ENCODE results near the gene CDH20.
A peak's percentile ranks its signal among the peaks of the same experiment; 100 is the strongest.
"Not testable (repeated sequence)": the region's sequence is repeated elsewhere in the genome, so short reads cannot be mapped to it uniquely, and the experiment has no call there.

Gene CDH20

GRCh38 chr18:61364953-61365352 is 31.7 kb downstream of the CDH20 start:
- Mint-ChIP-seq H3K4me1 (peaks cover 0 to 13% of the 10 kb centered on the region in 2 donors), H3K4me3 (no peak overlapping the region), H3K27me3 (peaks cover 8 to 34% of the 10 kb centered on the region in 2 donors), H3K27ac (no peak overlapping the region), H3K36me3 (no peaks in the 10 kb centered on the region), H3K9me3 (peaks cover 0 to 2% of the 10 kb centered on the region in 2 donors)
- ATAC-seq (replicated peaks) (no peak), DNase-seq (no peak)

- H3K27me3 Mint-ChIP-seq = peaks cover 8 to 34% of the 10 kb centered on the region in 2 donors
- no peak overlapping the region for H3K27ac Mint-ChIP-seq
- no peaks in the 10 kb centered on the region for H3K36me3 Mint-ChIP-seq
- ATAC-seq (replicated peaks) (no peak), DNase-seq (no peak)
- peaks cover 0 to 2% of the 10 kb centered on the region in 2 donors for H3K9me3 Mint-ChIP-seq
- no peaks in the 10 kb centered on the region for H3K4me1 Mint-ChIP-seq
- H3K4me3 Mint-ChIP-seq = no peak overlapping the region
These were observed 34.8 kb downstream of the CDH20 start for GRCh38 chr18:61368001-61368400.

GRCh38 chr18:61369671-61370070 is 36.4 kb downstream of the CDH20 start:
- not testable (repeated sequence) for H3K27ac Mint-ChIP-seq, H3K4me3 Mint-ChIP-seq, H3K4me1 Mint-ChIP-seq

DNA sequence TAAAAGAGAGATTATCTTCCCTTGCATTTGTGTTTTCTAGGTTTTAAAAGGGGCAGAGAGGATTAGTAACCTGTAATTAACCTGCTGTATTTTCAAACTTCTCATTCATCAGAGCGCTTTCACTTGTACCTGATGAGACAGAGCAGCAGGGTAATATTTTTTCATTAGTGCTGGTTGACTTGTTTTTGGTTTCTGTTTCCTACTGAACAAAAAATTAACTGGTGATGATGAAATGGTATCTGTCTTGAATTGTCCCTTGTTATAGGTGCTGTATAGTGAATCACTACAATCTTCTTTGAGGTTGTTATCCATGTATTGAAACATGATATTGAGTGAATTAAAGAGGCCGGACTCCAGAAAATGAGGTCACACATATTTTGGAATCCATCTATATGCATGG is 37.9 kb downstream of the CDH20 start:
- DNase-seq = no peak
- H3K27ac Mint-ChIP-seq = no peak overlapping the region

More at GRCh38 chr18:61369671-61370070, 36.4 kb downstream of the CDH20 start:
- H3K36me3 Mint-ChIP-seq; H3K9me3 Mint-ChIP-seq; ATAC-seq (replicated peaks); DNase-seq: not testable (repeated sequence)
- peaks cover 9 to 32% of the 10 kb centered on the region in 2 donors for H3K27me3 Mint-ChIP-seq

GRCh38 chr18:61379827-61380226 is 46.6 kb downstream of the CDH20 start:
- ATAC-seq (replicated peaks) (no peak), DNase-seq (no peak)
- H3K27me3 Mint-ChIP-seq = peaks cover 6 to 9% of the 10 kb centered on the region in 2 donors
- H3K9me3 Mint-ChIP-seq = peaks cover 4% of the 10 kb centered on the region in 2 donors
- no peak overlapping the region for H3K27ac Mint-ChIP-seq
- H3K36me3 Mint-ChIP-seq = no peaks in the 10 kb centered on the region
- H3K4me1 Mint-ChIP-seq = no peaks in the 10 kb centered on the region
- no peak overlapping the region for H3K4me3 Mint-ChIP-seq

More for the DNA sequence above, 37.9 kb downstream of the CDH20 start:
- Mint-ChIP-seq H3K36me3 (no peaks in the 10 kb centered on the region), H3K4me3 (no peak overlapping the region), H3K27me3 (peaks cover 13 to 33% of the 10 kb centered on the region in 2 donors), H3K4me1 (no peaks in the 10 kb centered on the region), H3K9me3 (peaks cover 4 to 6% of the 10 kb centered on the region in 2 donors)
- no peak for ATAC-seq (replicated peaks)

DNA sequence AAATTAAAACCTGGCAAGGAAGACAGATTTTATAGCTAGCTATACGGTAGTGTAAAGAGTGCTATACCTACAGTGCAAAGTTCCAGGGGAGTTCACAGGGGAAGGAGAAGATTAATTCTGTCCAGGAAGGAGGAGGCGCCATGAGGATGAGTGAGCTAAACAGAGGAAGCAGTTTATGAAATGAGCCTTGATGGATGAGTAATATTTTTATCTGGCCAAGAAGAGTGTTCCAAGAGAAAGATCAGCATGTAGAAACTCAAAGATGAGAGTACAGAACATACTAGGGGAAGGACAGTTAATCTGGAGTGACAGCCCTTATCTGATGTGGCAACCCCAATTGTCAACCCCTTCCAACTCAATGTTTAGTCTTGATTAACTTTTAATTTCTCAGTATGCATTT is 54.8 kb downstream of the CDH20 start:
- Mint-ChIP-seq H3K9me3 (no peaks in the 10 kb centered on the region), H3K4me3 (no peak overlapping the region), H3K36me3 (no peaks in the 10 kb centered on the region), H3K27ac (no peak overlapping the region), H3K27me3 (peaks cover 0 to 8% of the 10 kb centered on the region in 2 donors), H3K4me1 (no peaks in the 10 kb centered on the region)
- ATAC-seq (replicated peaks) (no peak), DNase-seq (no peak)

DNA sequence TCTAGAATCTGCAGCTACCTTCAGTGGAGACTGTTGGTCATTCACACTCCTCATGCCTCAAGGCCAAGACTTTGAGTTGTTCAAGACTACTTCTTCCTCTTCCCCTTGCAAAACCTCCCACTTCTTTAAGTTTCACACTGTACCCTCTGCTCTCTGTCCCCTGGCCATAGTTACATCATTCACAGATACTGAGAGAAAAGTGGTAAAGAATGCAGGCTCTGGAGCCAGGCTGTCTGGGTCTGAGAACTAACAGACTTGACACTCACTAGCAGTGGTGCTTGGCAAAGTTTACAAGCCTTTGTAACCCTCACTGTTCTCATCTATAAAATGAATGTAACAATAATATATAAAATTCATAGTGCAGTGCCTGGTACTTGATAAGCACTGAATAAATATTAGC is 61.8 kb downstream of the CDH20 start:
- H3K27me3 Mint-ChIP-seq = peaks cover 11 to 19% of the 10 kb centered on the region in 2 donors
- DNase-seq = no peak
- no peak overlapping the region for H3K27ac Mint-ChIP-seq
- peak in 1 of 2 donors; percentile 21 for ATAC-seq (replicated peaks)
- H3K4me3 Mint-ChIP-seq = no peak overlapping the region
- peaks cover 0 to 3% of the 10 kb centered on the region in 2 donors for H3K9me3 Mint-ChIP-seq
- H3K4me1 Mint-ChIP-seq = no peaks in the 10 kb centered on the region
- H3K36me3 Mint-ChIP-seq = no peaks in the 10 kb centered on the region

- Mint-ChIP-seq H3K27me3 (peaks cover 10 to 26% of the 10 kb centered on the region in 2 donors), H3K4me3 (no peak overlapping the region), H3K9me3 (peaks cover 0 to 4% of the 10 kb centered on the region in 2 donors), H3K4me1 (peaks cover 0 to 5% of the 10 kb centered on the region in 2 donors), H3K27ac (no peak overlapping the region), H3K36me3 (no peaks in the 10 kb centered on the region)
- DNase-seq = no peak
- ATAC-seq (replicated peaks) = no peak
These were observed 64.0 kb downstream of the CDH20 start for GRCh38 chr18:61397222-61397621.

DNA sequence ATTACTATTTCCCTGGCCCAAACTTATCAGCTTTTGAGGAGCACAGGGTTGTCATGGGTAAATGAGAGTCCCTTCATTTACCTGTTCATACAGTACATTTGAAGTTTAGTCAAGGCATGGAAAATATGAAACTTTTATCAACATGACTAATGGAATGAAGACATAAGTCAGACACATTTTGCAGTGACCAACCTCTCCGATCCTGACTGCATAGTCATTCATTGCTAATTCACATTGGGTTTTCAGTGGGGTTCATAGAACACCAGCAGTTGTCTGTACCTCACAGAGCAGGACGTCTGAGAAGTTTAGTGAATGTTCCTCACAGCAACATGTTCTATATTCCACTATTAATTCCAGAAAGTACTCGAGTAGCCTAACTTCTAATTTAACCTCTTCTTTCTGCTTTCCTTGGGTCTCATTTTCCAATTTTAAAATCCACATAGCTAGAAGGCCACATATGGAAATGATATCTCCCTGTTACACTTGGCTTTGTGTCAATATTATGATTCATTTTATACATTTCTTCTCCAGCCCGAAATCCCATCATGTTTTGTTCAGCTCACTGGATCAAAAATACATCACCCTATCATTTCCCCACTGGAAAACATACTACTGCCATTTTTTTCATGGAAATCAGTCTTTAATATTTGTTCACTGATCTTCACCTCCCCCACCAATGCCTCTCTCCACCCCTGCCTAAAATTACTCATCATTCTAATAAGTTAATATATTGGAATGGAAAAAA is 65.9 kb downstream of the CDH20 start:
- H3K27me3 Mint-ChIP-seq = peaks cover 10 to 26% of the 10 kb centered on the region in 2 donors
- ATAC-seq (replicated peaks) (no peak), DNase-seq (no peak)
- H3K27ac Mint-ChIP-seq = no peak overlapping the region
- peaks cover 0 to 7% of the 10 kb centered on the region in 2 donors for H3K9me3 Mint-ChIP-seq
- H3K4me3 Mint-ChIP-seq = no peak overlapping the region
- H3K4me1 Mint-ChIP-seq = peaks cover 0 to 5% of the 10 kb centered on the region in 2 donors
- H3K36me3 Mint-ChIP-seq = no peaks in the 10 kb centered on the region

GRCh38 chr18:61400016-61400635 is 66.9 kb downstream of the CDH20 start:
- H3K9me3 Mint-ChIP-seq = peaks cover 0 to 4% of the 10 kb centered on the region in 2 donors
- no peak for DNase-seq
- no peak overlapping the region for H3K4me3 Mint-ChIP-seq
- no peak for ATAC-seq (replicated peaks)
- H3K27me3 Mint-ChIP-seq = peaks cover 10 to 26% of the 10 kb centered on the region in 2 donors
- H3K36me3 Mint-ChIP-seq = no peaks in the 10 kb centered on the region
- H3K4me1 Mint-ChIP-seq = peaks cover 0 to 5% of the 10 kb centered on the region in 2 donors
- H3K27ac Mint-ChIP-seq = no peak overlapping the region

DNA sequence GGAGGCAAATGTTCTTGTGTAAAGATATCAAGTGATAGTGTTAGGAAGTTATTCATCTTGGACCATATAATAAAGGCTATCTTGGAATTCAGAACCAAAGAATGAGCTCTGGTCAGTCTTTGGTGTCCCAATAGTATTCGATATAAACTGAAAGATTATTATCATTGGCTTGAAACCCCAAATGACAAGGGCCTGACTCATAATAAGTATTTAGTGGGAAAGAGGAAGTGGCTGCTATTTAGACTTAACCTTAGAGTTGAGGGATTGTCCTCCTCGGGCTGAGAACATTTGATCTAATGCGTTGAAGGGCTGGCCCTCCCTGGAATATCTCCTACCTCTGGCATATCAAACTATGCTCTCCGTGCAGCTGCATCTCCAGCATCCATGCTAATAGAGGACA is 67.5 kb downstream of the CDH20 start:
- H3K4me3 Mint-ChIP-seq = no peak overlapping the region
- H3K27me3 Mint-ChIP-seq = peaks cover 10 to 26% of the 10 kb centered on the region in 2 donors
- H3K4me1 Mint-ChIP-seq = peaks cover 0 to 5% of the 10 kb centered on the region in 2 donors
- no peak for DNase-seq
- ATAC-seq (replicated peaks) = peak; percentile 68 to 70
- H3K36me3 Mint-ChIP-seq = no peaks in the 10 kb centered on the region
- H3K9me3 Mint-ChIP-seq = peaks cover 0 to 4% of the 10 kb centered on the region in 2 donors
- H3K27ac Mint-ChIP-seq = no peak overlapping the region

- Mint-ChIP-seq H3K36me3 (no peaks in the 10 kb centered on the region), H3K27me3 (peaks cover 3 to 17% of the 10 kb centered on the region in 2 donors), H3K27ac (no peak overlapping the region), H3K4me1 (peaks cover 0 to 5% of the 10 kb centered on the region in 2 donors), H3K9me3 (peaks cover 0 to 4% of the 10 kb centered on the region in 2 donors), H3K4me3 (no peak overlapping the region)
- ATAC-seq (replicated peaks) (no peak), DNase-seq (no peak)
These were observed 69.5 kb downstream of the CDH20 start for GRCh38 chr18:61402726-61403125.

- Mint-ChIP-seq H3K27ac (no peak overlapping the region), H3K36me3 (no peaks in the 10 kb centered on the region), H3K27me3 (no peaks in the 10 kb centered on the region), H3K9me3 (no peaks in the 10 kb centered on the region), H3K4me1 (no peaks in the 10 kb centered on the region), H3K4me3 (no peak overlapping the region)
- ATAC-seq (replicated peaks) (no peak), DNase-seq (no peak)
These were observed 80.2 kb downstream of the CDH20 start for GRCh38 chr18:61413396-61413795.

GRCh38 chr18:61414086-61414485 is 80.9 kb downstream of the CDH20 start:
- no peaks in the 10 kb centered on the region for H3K36me3 Mint-ChIP-seq
- H3K4me3 Mint-ChIP-seq = no peak overlapping the region
- H3K27ac Mint-ChIP-seq = no peak overlapping the region
- DNase-seq (no peak), ATAC-seq (replicated peaks) (no peak)
- no peaks in the 10 kb centered on the region for H3K4me1 Mint-ChIP-seq
- no peaks in the 10 kb centered on the region for H3K27me3 Mint-ChIP-seq
- H3K9me3 Mint-ChIP-seq = no peaks in the 10 kb centered on the region

DNA sequence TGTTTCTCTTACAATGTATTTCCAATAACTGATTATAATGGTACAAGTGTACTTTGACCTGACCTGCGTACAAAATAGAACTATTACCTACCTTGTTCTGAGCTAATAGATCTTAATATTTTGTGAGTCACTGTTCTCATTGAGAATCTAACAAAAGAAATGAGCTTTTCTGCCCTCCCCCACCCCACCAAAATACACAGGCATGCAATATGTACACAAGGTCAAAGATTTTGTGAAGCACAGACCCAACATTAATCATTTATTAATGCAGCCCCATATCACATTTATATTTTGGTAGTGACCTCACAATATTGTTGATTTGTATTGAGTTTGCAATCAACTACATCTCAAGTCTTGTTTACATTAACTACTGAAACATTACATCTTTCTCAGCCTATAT is 86.5 kb downstream of the CDH20 start:
- no peaks in the 10 kb centered on the region for H3K36me3 Mint-ChIP-seq

More for the DNA sequence above, 86.5 kb downstream of the CDH20 start:
- Mint-ChIP-seq H3K27me3 (no peaks in the 10 kb centered on the region), H3K4me3 (no peak overlapping the region), H3K27ac (no peak overlapping the region), H3K9me3 (no peaks in the 10 kb centered on the region), H3K4me1 (no peaks in the 10 kb centered on the region)
- no peak for DNase-seq
- ATAC-seq (replicated peaks) = no peak
